Ascending aorta (tissue), 2 donors: ENCODE data around the gene TMEM200A. TPM values are rescaled to one million over a fixed set of nuclear protein-coding genes. Genes with fewer than 3 reads are reported as not detected.

ENCODE experiments used
- DNase-seq, 2 donors: peaks; one replicate each; pipeline ENCODE4 v3.0.0-alpha.2; 2019; ENCODE audit warnings: low spot score in 2 of 2
- H3K27ac ChIP-seq, 2 donors: fragments of 200-600 bp; sonication (generic); one replicate each; pipeline ENCODE4 v1.5.1; 2016 to 2017; ENCODE audit warnings: mild to moderate bottlenecking in 1 of 2
- H3K27me3 ChIP-seq: fragments of 200-600 bp; sonication (generic); one replicate; pipeline ENCODE4 v1.5.1; 2017
- H3K36me3 ChIP-seq, 2 donors: fragments of 200-600 bp; sonication (generic); one replicate each; pipeline ENCODE4 v1.5.1; 2016
- H3K4me1 ChIP-seq, 2 donors: fragments of 200-600 bp; sonication (generic); one replicate each; pipeline ENCODE4 v1.5.1; 2016 to 2017; ENCODE audit warnings: mild to moderate bottlenecking in 1 of 2
- H3K4me3 ChIP-seq, 2 donors: fragments of 200-600 bp; sonication (generic); one replicate each; pipeline ENCODE4 v1.5.1; 2016 to 2017; ENCODE audit warnings: mild to moderate bottlenecking in 1 of 2
- H3K9me3 ChIP-seq, 2 donors: fragments of 200-600 bp; sonication (generic); one replicate each; pipeline ENCODE4 v1.5.1; 2016
- intact Hi-C: fragments of 100-400 bp; cut with DNase I; formaldehyde crosslinking; loops from one replicate; pipeline ENCODE4 v1.15.1; 2023
- total RNA-seq: library from RNA; depleted of rRNA; stranded (reverse); fragments of >200 nt; gene quantifications from one replicate; pipeline ENCODE4 v1.1.0, GENCODE V29; 2016
- TF ChIP-seq, protein P1 (sequence below), 3 experiments: fragments of 200-600 bp in 2 of 3; fragments of 450-650 bp in 1 of 3; sonication (generic) in 2 of 3; IDR thresholded peaks; one replicate each; pipeline ENCODE4 v1.5.1; 2016 to 2019; ENCODE audit warnings: antibody characterized with exemption in 3 of 3, mild to moderate bottlenecking in 1 of 3, moderate library complexity in 1 of 3

Gene TMEM200A
- total RNA-seq, 1 donor from 2014 or later: 3.6 TPM

DNA sequence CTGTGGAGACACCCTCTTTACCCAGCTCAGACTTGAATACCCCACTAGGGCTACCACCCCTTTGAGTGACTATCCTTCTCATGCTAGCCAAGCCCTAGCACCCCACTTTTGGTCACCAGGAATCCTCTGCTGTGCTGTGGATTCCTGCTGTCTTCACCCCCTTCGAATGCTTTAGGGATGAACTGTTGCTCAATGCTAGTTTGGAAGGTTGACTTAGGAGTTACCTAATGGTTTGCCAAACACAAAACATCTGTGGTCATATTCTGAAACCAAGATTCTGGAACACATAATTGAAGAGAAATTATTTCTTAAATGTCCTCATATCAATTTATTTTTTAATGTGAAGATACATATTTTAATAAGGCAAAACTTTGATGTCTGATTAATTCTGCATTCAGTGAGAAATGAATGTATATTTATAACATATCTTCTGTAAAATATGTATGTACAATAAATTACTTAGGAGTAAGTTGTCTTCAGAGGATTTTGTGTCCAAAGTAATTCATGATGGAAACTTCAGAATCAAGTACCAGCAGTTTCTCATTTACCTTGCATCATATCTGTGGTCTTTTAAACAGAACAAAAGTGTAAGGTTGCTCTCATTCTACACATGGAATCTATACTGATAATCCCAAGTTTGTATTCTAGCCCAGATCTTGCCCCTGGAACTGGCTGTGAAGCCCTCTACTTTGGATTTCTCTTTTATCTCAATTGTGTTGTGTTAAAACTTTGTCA, 46.9 kb downstream of the TMEM200A start:
- TF ChIP-seq, protein P1, sequence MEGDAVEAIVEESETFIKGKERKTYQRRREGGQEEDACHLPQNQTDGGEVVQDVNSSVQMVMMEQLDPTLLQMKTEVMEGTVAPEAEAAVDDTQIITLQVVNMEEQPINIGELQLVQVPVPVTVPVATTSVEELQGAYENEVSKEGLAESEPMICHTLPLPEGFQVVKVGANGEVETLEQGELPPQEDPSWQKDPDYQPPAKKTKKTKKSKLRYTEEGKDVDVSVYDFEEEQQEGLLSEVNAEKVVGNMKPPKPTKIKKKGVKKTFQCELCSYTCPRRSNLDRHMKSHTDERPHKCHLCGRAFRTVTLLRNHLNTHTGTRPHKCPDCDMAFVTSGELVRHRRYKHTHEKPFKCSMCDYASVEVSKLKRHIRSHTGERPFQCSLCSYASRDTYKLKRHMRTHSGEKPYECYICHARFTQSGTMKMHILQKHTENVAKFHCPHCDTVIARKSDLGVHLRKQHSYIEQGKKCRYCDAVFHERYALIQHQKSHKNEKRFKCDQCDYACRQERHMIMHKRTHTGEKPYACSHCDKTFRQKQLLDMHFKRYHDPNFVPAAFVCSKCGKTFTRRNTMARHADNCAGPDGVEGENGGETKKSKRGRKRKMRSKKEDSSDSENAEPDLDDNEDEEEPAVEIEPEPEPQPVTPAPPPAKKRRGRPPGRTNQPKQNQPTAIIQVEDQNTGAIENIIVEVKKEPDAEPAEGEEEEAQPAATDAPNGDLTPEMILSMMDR (IDR thresholded peaks at IDR 0.05): no peak
- Histone ChIP-seq H3K4me3 (no peak overlapping the region), H3K27me3 (no peaks in the 10 kb centered on the region), H3K36me3 (no peaks in the 10 kb centered on the region), H3K27ac (no peak overlapping the region), H3K9me3 (no peaks in the 10 kb centered on the region), H3K4me1 (no peaks in the 10 kb centered on the region)
- no peak for DNase-seq
- intact Hi-C loops: no loop called here

DNA sequence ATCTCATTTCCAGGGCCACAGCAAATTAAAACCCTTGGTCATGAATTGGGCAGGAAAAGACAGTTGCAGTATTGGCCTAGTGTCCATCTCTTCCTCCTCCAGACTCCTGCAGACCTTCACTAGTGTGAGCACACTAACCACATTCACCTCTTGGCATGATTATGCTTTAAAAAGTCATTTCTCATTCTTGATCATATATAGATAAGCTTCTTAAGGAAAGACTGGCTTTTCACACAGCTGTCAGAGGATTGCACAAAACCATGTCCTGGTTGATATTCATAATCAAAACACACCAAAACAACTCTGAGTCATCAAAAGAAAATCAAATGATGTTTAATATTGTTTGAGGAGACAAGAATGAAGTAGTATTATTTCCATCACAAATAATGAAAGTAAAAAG, 52.1 kb downstream of the TMEM200A start:
- DNase-seq: no peak
- Histone ChIP-seq H3K27ac (no peak overlapping the region), H3K36me3 (no peaks in the 10 kb centered on the region), H3K9me3 (no peaks in the 10 kb centered on the region), H3K4me1 (no peaks in the 10 kb centered on the region), H3K4me3 (no peak overlapping the region), H3K27me3 (no peaks in the 10 kb centered on the region)
- TF ChIP-seq, protein P1 (IDR thresholded peaks at IDR 0.05): no peak
- intact Hi-C loops: no loop called here

DNA sequence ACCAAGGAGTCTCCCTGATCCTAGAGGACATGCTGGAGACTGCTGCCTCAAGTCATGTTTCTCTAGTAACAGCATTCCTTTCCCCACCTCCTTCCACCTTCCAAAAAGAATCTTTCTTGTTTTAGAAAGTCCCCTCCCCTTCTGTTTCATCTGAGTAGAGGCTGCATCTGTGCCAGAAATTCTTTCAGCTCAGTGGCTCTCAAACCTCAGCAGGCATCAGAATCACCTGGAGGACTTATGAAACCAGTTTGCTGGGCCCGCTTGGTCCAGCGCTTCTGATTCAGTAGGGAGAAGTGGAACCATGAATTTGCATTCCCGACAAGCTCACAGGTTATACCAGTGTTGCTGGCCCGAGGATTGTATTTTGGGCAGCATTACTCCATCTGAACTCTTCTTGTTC, 55.1 kb downstream of the TMEM200A start:
- TF ChIP-seq, protein P1 (IDR thresholded peaks at IDR 0.05): no peak
- no peak for DNase-seq
- intact Hi-C loops: no loop called here
- Histone ChIP-seq H3K4me1 (no peaks in the 10 kb centered on the region), H3K27me3 (no peaks in the 10 kb centered on the region), H3K9me3 (no peaks in the 10 kb centered on the region), H3K36me3 (no peaks in the 10 kb centered on the region), H3K27ac (no peak overlapping the region), H3K4me3 (no peak overlapping the region)

DNA sequence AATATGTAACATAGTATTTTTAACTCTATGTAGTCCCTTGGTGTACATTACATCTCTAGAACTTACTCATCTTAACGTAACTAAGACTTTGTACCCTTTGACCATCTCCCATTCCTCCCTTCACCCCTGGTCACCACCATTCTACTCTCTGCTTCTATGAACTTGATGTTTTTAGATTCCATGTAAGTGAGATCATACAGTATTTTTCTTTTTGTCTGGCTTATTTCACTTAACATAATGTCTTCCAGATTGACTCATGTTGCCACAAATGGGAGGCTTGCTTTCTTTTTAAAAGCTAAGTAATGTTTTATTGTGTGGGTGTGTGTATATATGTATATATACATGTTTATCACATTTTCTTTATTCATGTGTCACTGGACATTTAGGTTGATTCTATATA, 55.8 kb downstream of the TMEM200A start:
- TF ChIP-seq, protein P1 (IDR thresholded peaks at IDR 0.05): no peak
- DNase-seq: no peak
- no peaks in the 10 kb centered on the region for H3K4me1 ChIP-seq
- intact Hi-C loops: no loop called here
- H3K4me3 ChIP-seq: no peak overlapping the region
- no peaks in the 10 kb centered on the region for H3K36me3 ChIP-seq
- no peak overlapping the region for H3K27ac ChIP-seq
- no peaks in the 10 kb centered on the region for H3K9me3 ChIP-seq
- H3K27me3 ChIP-seq: no peaks in the 10 kb centered on the region

DNA sequence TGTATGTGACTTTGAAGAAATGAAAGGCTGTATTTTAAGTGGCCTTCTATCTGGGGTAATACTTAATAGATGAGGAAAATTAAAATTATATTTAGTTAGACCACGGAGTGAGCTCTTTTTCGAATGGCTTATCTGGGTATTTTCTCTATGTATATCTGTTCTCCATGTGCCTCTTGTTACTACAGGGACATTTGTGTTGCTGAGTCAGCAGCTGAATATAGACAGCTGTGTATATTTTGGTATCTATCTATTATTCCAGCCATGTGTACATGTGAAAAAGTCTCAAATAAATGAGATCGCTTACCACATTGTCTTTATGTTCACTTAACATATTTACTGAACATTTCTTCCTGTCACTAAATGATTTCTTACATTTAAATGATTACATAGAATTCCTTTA, 57.2 kb downstream of the TMEM200A start:
- H3K9me3 ChIP-seq: no peaks in the 10 kb centered on the region
- no peaks in the 10 kb centered on the region for H3K36me3 ChIP-seq
- TF ChIP-seq, protein P1 (IDR thresholded peaks at IDR 0.05): no peak
- intact Hi-C loops: no loop called here
- no peak for DNase-seq
- no peak overlapping the region for H3K4me3 ChIP-seq
- H3K27ac ChIP-seq: no peak overlapping the region
- no peaks in the 10 kb centered on the region for H3K4me1 ChIP-seq
- H3K27me3 ChIP-seq: no peaks in the 10 kb centered on the region

DNA sequence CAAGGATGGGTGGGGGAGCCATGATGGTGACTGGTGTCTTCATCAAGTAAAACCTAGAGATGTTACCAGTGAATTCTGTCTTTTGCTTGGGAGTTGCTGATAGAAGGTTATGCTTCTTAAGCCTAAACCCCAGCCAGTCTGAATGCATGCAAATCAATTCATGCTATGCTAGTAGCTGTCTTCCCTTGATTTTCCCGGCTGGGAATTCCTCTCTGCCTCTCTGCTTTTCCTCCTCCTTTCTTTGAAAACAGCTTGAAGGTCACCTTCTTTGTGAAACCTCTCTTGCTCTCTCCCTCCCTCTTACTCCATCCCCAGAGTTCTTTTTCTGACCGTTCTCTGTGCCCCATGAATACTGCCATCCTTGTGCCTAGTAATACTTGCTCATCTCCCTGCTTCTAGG, 58.9 kb downstream of the TMEM200A start:
- no peaks in the 10 kb centered on the region for H3K27me3 ChIP-seq
- no peak overlapping the region for H3K27ac ChIP-seq
- no peaks in the 10 kb centered on the region for H3K9me3 ChIP-seq
- TF ChIP-seq, protein P1 (IDR thresholded peaks at IDR 0.05): no peak
- intact Hi-C loops: no loop called here
- no peak for DNase-seq
- H3K36me3 ChIP-seq: no peaks in the 10 kb centered on the region
- H3K4me1 ChIP-seq: no peaks in the 10 kb centered on the region
- no peak overlapping the region for H3K4me3 ChIP-seq
